ENCODE data around the gene TBX1.

Gene TBX1

GRCh38 chr22:19738664-19739447, 21.7 kb upstream of the TBX1 start:
- no peaks in the 10 kb centered on the region for H3K36me3 ChIP-seq (ENCODE audit: control insufficient read depth, insufficient read depth, low read length)
- no peak overlapping the region for H3K27ac ChIP-seq (ENCODE audit: insufficient read depth, low read length, poor library complexity, severe bottlenecking)
- no peaks in the 10 kb centered on the region for H3K27me3 ChIP-seq (replicated peaks; ENCODE audit: control insufficient read depth, insufficient read depth, low read length, poor library complexity, severe bottlenecking)
- no peak overlapping the region for H3K4me3 ChIP-seq (ENCODE audit: insufficient read depth, low read depth, low read length, poor library complexity, severe bottlenecking)
- H3K9me3 ChIP-seq (ENCODE audit: control insufficient read depth, low read length): no peaks in the 10 kb centered on the region
- H3K4me1 ChIP-seq (ENCODE audit: control insufficient read depth, insufficient read depth, low read length, poor library complexity, severe bottlenecking): no peaks in the 10 kb centered on the region
- DNase-seq: no peak

GRCh38 chr22:19739448-19739895, 21.1 kb upstream of the TBX1 start:
- DNase-seq: no peak
- Histone ChIP-seq H3K27me3 (replicated peaks; ENCODE audit: control insufficient read depth, insufficient read depth, low read length, poor library complexity, severe bottlenecking) (no peaks in the 10 kb centered on the region), H3K9me3 (ENCODE audit: control insufficient read depth, low read length) (no peaks in the 10 kb centered on the region), H3K4me3 (ENCODE audit: insufficient read depth, low read depth, low read length, poor library complexity, severe bottlenecking) (no peak overlapping the region), H3K36me3 (ENCODE audit: control insufficient read depth, insufficient read depth, low read length) (no peaks in the 10 kb centered on the region), H3K27ac (ENCODE audit: insufficient read depth, low read length, poor library complexity, severe bottlenecking) (no peak overlapping the region), H3K4me1 (ENCODE audit: control insufficient read depth, insufficient read depth, low read length, poor library complexity, severe bottlenecking) (no peaks in the 10 kb centered on the region)

- H3K4me1 ChIP-seq (ENCODE audit: control insufficient read depth, insufficient read depth, low read length, poor library complexity, severe bottlenecking): no peaks in the 10 kb centered on the region
- DNase-seq: no peak
- H3K36me3 ChIP-seq (ENCODE audit: control insufficient read depth, insufficient read depth, low read length): no peaks in the 10 kb centered on the region
- H3K9me3 ChIP-seq (ENCODE audit: control insufficient read depth, low read length): no peaks in the 10 kb centered on the region
- H3K4me3 ChIP-seq (ENCODE audit: insufficient read depth, low read depth, low read length, poor library complexity, severe bottlenecking): no peak overlapping the region
- no peak overlapping the region for H3K27ac ChIP-seq (ENCODE audit: insufficient read depth, low read length, poor library complexity, severe bottlenecking)
- H3K27me3 ChIP-seq (replicated peaks; ENCODE audit: control insufficient read depth, insufficient read depth, low read length, poor library complexity, severe bottlenecking): no peaks in the 10 kb centered on the region
These were observed 20.6 kb upstream of the TBX1 start for GRCh38 chr22:19739911-19740449.

GRCh38 chr22:19740586-19740985, 20.0 kb upstream of the TBX1 start:
- Histone ChIP-seq H3K4me3 (ENCODE audit: insufficient read depth, low read depth, low read length, poor library complexity, severe bottlenecking) (no peak overlapping the region), H3K27me3 (replicated peaks; ENCODE audit: control insufficient read depth, insufficient read depth, low read length, poor library complexity, severe bottlenecking) (no peaks in the 10 kb centered on the region), H3K36me3 (ENCODE audit: control insufficient read depth, insufficient read depth, low read length) (no peaks in the 10 kb centered on the region), H3K4me1 (ENCODE audit: control insufficient read depth, insufficient read depth, low read length, poor library complexity, severe bottlenecking) (no peaks in the 10 kb centered on the region), H3K27ac (ENCODE audit: insufficient read depth, low read length, poor library complexity, severe bottlenecking) (no peak overlapping the region), H3K9me3 (ENCODE audit: control insufficient read depth, low read length) (no peaks in the 10 kb centered on the region)
- no peak for DNase-seq

GRCh38 chr22:19741053-19741452, 19.5 kb upstream of the TBX1 start:
- H3K27ac ChIP-seq (ENCODE audit: insufficient read depth, low read length, poor library complexity, severe bottlenecking): no peak overlapping the region
- H3K9me3 ChIP-seq (ENCODE audit: control insufficient read depth, low read length): no peaks in the 10 kb centered on the region
- H3K4me3 ChIP-seq (ENCODE audit: insufficient read depth, low read depth, low read length, poor library complexity, severe bottlenecking): no peak overlapping the region
- no peak for DNase-seq
- H3K4me1 ChIP-seq (ENCODE audit: control insufficient read depth, insufficient read depth, low read length, poor library complexity, severe bottlenecking): no peaks in the 10 kb centered on the region
- H3K27me3 ChIP-seq (replicated peaks; ENCODE audit: control insufficient read depth, insufficient read depth, low read length, poor library complexity, severe bottlenecking): no peaks in the 10 kb centered on the region
- no peaks in the 10 kb centered on the region for H3K36me3 ChIP-seq (ENCODE audit: control insufficient read depth, insufficient read depth, low read length)

GRCh38 chr22:19742160-19743066, 18.2 kb upstream of the TBX1 start:
- no peaks in the 10 kb centered on the region for H3K9me3 ChIP-seq (ENCODE audit: control insufficient read depth, low read length)
- H3K4me1 ChIP-seq (ENCODE audit: control insufficient read depth, insufficient read depth, low read length, poor library complexity, severe bottlenecking): no peaks in the 10 kb centered on the region
- no peak overlapping the region for H3K27ac ChIP-seq (ENCODE audit: insufficient read depth, low read length, poor library complexity, severe bottlenecking)
- no peak for DNase-seq
- no peaks in the 10 kb centered on the region for H3K36me3 ChIP-seq (ENCODE audit: control insufficient read depth, insufficient read depth, low read length)
- no peaks in the 10 kb centered on the region for H3K27me3 ChIP-seq (replicated peaks; ENCODE audit: control insufficient read depth, insufficient read depth, low read length, poor library complexity, severe bottlenecking)
- no peak overlapping the region for H3K4me3 ChIP-seq (ENCODE audit: insufficient read depth, low read depth, low read length, poor library complexity, severe bottlenecking)

- H3K9me3 ChIP-seq (ENCODE audit: control insufficient read depth, low read length): no peaks in the 10 kb centered on the region
- H3K4me1 ChIP-seq (ENCODE audit: control insufficient read depth, insufficient read depth, low read length, poor library complexity, severe bottlenecking): no peaks in the 10 kb centered on the region
- no peaks in the 10 kb centered on the region for H3K36me3 ChIP-seq (ENCODE audit: control insufficient read depth, insufficient read depth, low read length)
These were observed 17.5 kb upstream of the TBX1 start for GRCh38 chr22:19743081-19743480.

GRCh38 chr22:19743651-19744050, 16.9 kb upstream of the TBX1 start:
- Histone ChIP-seq H3K4me3 (ENCODE audit: insufficient read depth, low read depth, low read length, poor library complexity, severe bottlenecking) (no peak overlapping the region), H3K27me3 (replicated peaks; ENCODE audit: control insufficient read depth, insufficient read depth, low read length, poor library complexity, severe bottlenecking) (no peaks in the 10 kb centered on the region), H3K4me1 (ENCODE audit: control insufficient read depth, insufficient read depth, low read length, poor library complexity, severe bottlenecking) (no peaks in the 10 kb centered on the region), H3K27ac (ENCODE audit: insufficient read depth, low read length, poor library complexity, severe bottlenecking) (no peak overlapping the region), H3K36me3 (ENCODE audit: control insufficient read depth, insufficient read depth, low read length) (no peaks in the 10 kb centered on the region), H3K9me3 (ENCODE audit: control insufficient read depth, low read length) (no peaks in the 10 kb centered on the region)
- no peak for DNase-seq

More at GRCh38 chr22:19743081-19743480, 17.5 kb upstream of the TBX1 start:
- no peak overlapping the region for H3K27ac ChIP-seq (ENCODE audit: insufficient read depth, low read length, poor library complexity, severe bottlenecking)
- no peaks in the 10 kb centered on the region for H3K27me3 ChIP-seq (replicated peaks; ENCODE audit: control insufficient read depth, insufficient read depth, low read length, poor library complexity, severe bottlenecking)
- DNase-seq: no peak
- no peak overlapping the region for H3K4me3 ChIP-seq (ENCODE audit: insufficient read depth, low read depth, low read length, poor library complexity, severe bottlenecking)

GRCh38 chr22:19744350-19745006, 16.1 kb upstream of the TBX1 start:
- DNase-seq: no peak
- Histone ChIP-seq H3K4me1 (ENCODE audit: control insufficient read depth, insufficient read depth, low read length, poor library complexity, severe bottlenecking) (no peaks in the 10 kb centered on the region), H3K9me3 (ENCODE audit: control insufficient read depth, low read length) (no peaks in the 10 kb centered on the region), H3K4me3 (ENCODE audit: insufficient read depth, low read depth, low read length, poor library complexity, severe bottlenecking) (no peak overlapping the region), H3K36me3 (ENCODE audit: control insufficient read depth, insufficient read depth, low read length) (no peaks in the 10 kb centered on the region), H3K27me3 (replicated peaks; ENCODE audit: control insufficient read depth, insufficient read depth, low read length, poor library complexity, severe bottlenecking) (no peaks in the 10 kb centered on the region), H3K27ac (ENCODE audit: insufficient read depth, low read length, poor library complexity, severe bottlenecking) (no peak overlapping the region)

All from effector memory CD4-positive, alpha-beta T cell (primary cell).